Stimulated activated CD4-positive, alpha-beta T cell treated with anti-CD3 and anti-CD28 coated beads, Interleukin-1b, Interleukin-23, amount 100 ng/mL, for 24 hours (primary cell): ENCODE measurements around the gene NPIPB8.
"Not testable (repeated sequence)": the region's sequence is repeated elsewhere in the genome, so short reads cannot be mapped to it uniquely, and the experiment has no call there.

Experiments
- DNase-seq, 4 experiments: peaks; one replicate each; pipeline ENCODE4 v3.0.0-alpha.2; 2020; ENCODE audit warnings: low read depth in 4 of 4, low spot score in 1 of 4

NPIPB8 gene

DNA sequence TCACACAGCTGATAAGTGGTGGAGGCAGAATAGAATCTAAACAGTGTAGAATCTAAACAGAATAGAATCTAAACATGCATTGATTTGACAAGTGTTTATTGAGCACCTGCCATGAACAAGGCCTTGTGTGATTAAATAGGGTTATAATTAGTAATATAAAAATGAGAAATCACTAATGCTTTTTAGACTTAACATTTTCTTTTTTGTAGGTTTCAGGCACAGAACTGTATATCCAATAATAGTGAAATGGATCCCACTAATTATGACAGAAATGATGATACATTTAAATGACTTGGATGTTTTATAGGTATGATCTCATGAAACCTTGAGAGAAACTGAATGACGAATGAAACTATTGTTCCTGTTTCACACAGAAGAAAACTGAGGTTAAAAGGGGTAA is at the start of gene NPIPB8:
Gene NPIPB8 (plus strand): TSS at position 301 of the 400 bp plus-strand sequence. CDS start 296 bp downstream, outside the sequence.
- not testable (repeated sequence) for DNase-seq

DNA sequence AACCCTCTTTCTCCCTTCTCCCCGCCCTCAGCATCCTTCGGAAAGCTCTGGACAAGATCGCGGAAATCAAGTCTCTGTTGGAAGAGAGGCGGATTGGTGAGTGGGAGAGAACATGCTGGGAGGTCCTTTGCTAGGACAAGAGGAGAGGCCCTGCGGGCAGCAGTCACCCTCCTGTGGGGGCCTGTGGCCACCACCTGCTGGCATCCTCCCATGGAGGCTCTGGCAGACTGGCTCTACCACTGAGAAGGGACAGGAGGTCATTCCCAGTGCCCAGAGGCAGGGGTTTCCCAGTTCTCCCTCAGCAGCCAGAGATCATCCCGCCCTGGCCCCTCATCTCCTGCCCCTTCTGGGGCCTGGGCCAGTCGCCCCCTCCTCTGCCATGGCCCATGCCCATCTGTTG is 48.8 kb upstream of the NPIPB8 start:
- DNase-seq: no peak

DNA sequence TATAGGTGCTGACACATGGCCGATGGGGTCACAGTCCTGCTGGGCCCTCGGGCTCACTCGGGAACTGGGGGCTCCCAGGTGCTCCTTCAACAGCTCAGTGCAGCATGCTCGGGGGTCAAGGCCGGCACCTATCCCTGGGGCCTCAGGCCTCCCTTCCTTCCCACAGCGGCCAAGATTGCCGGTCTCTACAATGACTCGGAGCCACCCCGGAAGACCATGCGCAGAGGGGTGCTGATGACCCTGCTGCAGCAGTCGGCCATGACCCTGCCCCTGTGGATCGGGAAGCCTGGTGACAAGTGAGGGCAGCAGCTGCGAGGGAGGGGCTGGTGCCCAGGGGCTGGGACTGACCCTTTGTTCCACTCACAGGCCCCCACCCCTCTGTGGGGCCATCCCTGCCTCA is 47.9 kb upstream of the NPIPB8 start:
- DNase-seq: no peak

DNA sequence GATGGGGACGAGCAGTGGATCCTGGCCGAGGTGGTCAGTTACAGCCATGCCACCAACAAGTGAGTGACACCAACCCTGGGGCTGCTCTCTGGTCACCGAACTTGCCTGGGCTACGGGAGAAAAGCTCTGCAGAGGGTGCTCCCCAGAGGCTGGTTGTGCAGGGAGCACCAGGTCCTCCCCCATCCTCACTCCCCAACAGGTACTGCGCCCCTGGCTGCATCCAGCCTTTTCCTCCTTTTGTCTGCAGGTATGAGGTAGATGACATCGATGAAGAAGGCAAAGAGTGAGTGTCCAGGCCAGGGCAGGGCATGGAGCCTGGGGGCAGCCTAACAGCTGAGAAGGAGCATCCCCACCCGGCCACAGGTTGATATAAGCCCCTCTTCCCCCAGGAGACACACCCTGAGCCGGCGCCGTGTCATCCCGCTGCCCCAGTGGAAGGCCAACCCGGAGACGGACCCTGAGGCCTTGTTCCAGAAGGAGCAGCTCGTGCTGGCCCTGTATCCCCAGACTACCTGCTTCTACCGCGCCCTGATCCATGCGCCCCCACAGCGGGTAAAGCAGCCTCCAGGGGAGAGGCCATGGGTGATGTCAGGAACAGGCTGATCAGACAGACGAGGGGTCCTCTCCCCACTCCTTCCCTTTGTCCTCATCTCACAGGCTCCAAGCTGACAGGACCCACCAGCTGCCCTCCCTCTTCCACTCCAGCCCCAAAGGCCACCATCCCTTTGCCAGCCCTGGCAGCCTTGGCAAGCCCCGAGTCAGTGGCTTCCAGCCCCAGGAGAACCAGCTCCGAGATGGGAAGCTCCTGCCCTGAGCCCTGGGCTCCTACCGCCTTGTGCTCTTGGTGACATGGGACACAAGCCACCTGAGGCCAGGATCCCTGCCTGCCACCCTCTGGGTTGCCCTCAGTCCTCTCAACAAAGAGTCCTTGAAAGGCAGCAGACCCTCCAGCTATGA is 47.2 kb upstream of the NPIPB8 start:
- DNase-seq: no peak

DNA sequence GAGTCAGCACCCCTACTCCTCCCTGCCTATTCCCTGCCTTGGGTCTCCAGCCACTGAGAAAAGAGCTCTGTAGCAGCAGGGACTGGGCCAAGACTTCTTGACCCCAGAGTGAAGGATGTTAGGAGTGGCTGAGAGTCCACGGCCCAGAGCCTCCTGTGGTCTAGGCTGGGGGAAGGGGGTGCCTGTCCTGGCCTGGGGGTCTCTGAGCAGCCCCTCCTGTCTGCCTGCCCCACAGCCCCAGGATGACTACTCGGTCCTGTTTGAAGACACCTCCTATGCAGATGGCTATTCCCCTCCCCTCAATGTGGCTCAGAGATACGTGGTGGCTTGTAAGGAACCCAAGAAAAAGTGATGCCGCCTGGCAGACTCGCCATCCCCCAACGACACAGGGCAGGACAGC is 46.5 kb upstream of the NPIPB8 start:
- no peak for DNase-seq

DNA sequence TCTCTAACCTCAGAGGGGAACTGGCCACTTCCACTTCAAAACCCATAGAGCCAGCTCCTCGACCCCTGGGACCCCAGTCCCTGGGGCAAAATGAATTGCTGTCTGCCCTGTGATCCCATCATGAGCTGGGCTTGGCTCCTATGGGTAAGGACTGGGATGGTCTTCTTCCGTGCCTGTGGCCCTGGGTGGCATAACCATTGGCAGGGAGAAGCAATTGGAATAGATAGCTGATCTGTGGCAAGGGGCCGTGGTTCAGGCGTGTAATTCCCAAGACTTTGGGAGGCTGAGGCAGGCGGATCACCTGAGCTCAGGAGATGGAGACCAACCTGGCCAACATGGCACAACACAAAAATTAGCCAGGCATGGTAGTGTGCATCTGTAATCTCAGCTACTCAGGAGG is 45.4 kb upstream of the NPIPB8 start:
- DNase-seq: no peak

DNA sequence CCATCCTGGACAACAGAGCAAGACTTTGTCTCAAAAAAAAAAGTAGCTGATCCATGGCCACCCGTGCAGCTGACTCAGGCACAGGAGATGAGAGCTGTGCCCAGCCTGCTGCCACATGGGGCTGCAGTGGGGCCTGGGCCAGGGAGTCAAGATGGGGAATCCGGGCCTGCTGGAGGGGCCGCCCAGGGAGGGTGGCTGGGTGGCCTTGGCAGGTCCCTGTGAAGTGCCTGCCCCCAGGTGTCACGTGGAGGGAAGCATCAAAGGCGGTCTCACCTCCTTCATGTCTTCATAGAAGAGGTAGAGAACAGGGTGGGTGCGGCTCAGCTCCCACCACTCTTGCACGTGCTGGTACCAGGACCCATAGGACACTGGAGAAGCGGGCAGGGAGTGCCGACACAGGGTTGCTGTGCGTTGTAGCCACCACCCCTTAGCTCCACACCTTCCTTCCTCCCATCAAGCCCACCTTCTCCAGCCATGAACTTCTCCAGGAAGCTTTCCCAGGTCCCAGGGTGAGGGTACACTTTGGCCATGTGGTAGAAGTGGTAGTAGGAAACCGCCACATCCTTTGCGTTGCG is 44.8 kb upstream of the NPIPB8 start:
- no peak for DNase-seq

DNA sequence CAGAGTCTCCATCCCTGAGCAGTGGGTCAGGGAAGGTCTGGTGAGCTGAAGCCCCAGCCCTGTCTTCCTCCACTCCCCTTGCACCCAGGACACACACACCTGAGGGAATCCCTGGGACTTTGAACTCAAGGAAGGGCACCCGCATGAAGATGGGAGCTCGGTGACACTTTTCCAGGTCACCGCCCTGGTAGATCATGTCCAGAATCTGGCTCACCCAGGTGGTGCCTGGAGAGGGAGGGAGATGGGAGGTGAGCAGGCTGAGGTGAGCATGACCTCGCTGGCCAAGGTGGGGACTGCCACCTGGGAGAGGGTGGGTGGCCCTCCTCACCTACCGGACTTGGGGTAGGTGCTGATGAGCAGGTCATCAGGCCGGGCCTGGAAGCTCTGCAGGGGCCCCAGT is 42.4 kb upstream of the NPIPB8 start:
- DNase-seq: not testable (repeated sequence)

DNA sequence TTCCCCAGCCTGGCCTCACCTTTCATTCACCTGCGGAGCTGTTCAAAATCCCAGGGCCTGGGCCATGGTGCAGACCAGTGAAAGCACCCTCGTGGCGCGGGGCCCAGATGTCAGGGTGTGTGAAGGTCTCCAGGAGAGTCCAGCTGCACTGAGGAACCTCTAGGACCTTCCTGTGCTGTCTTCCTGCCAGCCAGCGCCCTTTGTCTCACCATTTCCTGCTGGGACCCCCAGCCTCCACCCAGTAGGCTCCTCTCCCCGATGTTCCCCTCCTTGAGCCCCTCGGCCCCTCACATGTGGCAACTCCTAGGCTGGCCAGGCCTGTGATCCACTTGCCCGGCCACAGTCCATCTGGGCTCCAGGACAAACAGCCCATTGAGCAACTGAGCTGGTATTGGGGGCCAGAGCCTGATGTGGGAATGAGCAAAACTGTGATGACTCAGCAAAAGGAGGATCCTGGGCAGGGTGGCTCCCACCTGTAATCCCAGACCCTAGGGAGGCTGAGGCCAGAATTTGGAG is 41.7 kb upstream of the NPIPB8 start:
- no peak for DNase-seq

DNA sequence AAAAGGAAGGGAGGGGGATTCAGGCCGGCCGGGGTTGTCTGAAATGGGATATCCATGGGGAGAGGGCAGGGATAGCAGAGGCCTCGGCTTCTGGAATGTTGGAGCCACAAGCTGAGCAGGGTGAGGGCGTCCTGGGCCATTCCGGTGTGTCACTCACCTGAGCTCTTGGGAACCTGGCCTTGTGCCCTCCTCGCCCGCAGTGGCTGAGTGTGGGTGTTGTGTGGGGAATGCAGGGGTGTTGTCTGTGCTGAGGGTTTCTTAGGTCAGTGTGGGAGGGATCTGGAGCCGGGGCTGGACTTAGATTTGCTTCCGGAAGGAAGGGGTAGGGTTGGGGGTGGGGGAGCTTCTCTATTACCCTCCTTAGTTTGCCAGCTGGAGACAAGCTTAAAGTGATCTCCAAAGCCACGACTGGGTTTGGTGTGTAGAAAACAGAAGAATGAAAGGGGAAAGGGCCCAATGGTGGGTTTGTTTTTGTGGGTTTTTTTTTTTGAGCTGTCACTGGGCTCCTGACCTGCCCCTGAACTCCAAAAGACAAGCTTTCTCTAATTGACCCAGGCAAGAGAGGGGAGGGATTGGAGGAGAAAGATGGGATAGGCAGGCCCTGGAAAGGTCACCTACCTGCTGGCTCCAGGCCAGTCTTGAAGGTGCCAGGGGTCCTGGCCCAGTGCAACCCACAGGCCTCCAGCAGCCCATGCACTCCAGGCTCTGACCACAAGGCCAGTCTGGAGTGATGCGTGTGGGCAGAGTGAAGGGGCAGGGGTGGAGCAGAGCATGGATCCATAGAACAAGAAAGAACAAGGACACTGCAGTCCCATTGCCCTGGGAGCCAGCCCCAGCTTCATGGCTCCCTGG is 40.8 kb upstream of the NPIPB8 start, which contains the start of gene SULT1A2:
Gene SULT1A2 (minus strand): TSS at position 211 of the 852 bp plus-strand sequence. CDS start 1,120 bp downstream, outside the sequence.
- DNase-seq: no peak

DNA sequence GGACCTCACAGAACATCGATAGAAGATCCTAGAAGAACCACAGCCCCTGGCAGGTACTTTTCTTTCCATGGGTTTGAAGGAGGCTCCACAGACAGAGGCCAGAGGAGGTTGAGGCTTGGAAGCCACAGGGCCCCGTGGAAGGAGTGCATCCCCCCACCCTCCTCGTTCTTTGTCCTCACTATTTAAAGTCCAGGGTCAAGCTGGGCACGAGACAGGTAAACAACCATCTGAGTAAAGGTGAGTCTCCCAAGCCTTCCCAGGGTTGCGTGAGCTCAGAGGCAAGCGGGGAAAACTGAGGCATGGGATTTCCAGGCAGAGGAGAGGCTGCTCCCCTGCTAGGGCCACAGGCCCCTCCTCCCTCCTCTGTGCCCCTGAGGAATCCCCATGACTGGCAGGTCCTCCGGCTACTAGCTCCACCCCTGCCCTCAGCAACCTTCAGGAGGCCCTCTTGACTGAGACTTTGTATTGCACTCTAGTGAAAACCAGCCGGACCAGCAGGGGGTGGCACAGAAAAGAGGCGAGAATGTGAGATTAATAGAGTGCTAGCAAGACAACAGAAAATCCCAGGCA is 40.1 kb upstream of the NPIPB8 start:
- DNase-seq: no peak

DNA sequence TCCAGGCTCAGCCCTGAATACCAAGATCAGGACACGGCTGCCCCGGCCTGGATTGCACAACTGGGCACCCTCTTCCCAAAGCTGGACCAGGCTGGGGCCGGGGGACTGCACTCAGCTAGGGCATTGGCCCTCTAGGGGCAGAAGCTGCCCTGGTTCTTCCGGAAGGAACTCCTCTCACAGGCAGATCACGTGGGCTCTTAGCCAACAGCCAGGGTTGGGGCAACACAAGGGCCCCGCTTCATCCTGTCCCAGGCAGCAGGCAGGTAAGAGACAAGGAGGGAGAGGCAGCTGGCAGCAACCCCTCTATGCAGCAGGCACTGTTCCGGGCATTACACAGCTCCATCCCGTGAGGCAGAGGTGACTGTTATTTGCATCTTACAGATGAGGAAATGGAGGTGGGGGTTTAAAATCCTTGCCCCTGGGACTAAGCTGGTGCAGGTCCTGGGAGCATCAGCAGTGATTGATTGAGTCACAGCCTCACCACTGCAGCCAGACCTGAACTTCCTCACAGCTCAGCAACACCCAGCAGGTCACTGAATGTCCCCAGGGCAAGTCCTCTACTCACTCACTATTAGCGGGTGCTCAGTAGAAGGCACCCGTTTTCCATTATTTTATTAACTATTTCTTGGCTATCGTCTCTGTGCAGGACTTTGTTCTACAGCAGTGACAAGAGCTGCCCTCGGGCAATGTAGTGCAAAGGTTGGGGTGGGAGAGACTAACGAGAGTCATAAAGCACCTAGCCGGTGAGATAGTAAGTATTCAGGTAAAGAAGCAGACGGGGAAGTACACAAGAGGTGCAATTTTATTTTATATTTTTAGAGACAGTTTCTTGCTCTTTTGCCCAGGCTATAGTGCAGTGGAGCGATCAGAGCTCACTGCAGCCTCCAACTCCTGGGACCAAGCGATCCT is 38.2 kb upstream of the NPIPB8 start:
- not testable (repeated sequence) for DNase-seq

DNA sequence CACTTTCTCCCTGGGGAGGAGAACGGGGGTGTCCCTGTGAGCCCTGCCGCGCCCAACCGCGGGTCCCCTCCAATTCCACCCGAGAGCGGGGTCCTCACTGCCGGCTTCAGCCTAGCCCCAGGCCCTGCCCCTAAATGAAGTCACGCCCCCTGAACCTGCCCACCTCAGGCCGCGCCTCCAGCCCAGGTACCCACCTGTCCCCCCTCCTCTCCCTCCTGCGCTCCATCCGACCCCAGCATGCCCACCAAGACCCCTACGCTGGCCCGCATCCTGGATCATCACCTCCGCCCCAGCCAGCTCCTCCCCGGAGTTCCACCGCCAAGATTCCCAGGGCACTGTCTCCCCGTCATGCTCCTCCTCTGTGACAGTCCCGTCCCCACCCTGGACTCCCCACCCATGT is 36.9 kb upstream of the NPIPB8 start:
- not testable (repeated sequence) for DNase-seq

DNA sequence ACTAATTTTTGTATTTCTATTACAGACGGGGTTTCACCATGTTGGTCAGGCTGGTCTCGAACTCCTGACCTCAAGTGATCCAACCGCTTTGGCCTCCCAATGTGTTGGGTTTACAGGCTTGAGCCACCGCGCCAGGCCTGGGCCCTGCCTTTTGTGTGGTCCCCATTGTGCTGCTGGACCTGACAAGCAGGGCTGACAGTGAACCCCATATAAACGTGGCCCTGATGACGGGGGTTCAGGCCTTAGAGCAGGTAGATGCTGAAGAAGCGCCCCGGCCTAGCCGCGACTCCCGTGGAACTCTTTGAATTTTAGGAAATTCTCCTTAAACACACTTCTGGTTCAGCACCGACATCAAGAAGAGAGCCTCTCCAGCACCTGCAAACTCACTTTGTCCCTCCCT is 36.3 kb upstream of the NPIPB8 start:
- DNase-seq: not testable (repeated sequence)

DNA sequence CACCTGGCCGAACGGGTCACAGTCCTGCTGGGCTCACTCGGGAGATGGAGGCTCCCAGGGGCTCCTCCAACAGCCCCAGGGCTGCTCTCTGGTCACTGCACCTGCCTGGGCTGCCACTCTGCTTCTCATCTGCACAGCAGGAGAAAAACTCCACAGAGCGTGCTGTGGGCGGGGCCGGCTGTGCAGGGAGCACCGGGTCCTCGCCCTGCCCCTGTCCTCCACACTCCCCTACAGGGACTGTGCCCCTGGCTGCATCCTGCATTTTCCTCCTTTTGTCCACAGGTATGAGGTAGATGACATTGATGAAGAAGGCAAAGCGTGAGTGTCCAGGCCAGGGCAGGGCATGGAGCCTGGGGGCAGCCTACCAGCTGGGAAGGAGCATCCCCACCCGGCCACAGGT is 35.8 kb upstream of the NPIPB8 start:
- not testable (repeated sequence) for DNase-seq

DNA sequence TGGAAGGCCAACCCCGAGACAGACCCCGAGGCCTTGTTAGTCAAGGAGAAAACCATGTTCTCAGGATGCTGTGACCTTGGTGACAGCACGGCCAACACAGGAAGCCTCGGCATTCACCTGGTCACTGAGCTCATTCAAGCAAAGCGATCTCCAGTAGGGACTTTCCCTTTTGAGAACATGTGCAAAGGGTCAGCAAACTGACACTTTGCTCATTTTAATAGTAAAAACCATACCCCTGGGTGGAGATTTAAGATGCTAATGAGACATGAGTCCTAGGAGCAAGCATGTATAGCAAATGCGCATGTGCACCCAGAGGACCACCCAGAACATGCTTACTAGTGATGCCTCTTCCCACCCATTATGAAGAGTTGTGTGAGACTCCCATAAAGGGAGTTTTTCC is 35.3 kb upstream of the NPIPB8 start:
- no peak for DNase-seq

DNA sequence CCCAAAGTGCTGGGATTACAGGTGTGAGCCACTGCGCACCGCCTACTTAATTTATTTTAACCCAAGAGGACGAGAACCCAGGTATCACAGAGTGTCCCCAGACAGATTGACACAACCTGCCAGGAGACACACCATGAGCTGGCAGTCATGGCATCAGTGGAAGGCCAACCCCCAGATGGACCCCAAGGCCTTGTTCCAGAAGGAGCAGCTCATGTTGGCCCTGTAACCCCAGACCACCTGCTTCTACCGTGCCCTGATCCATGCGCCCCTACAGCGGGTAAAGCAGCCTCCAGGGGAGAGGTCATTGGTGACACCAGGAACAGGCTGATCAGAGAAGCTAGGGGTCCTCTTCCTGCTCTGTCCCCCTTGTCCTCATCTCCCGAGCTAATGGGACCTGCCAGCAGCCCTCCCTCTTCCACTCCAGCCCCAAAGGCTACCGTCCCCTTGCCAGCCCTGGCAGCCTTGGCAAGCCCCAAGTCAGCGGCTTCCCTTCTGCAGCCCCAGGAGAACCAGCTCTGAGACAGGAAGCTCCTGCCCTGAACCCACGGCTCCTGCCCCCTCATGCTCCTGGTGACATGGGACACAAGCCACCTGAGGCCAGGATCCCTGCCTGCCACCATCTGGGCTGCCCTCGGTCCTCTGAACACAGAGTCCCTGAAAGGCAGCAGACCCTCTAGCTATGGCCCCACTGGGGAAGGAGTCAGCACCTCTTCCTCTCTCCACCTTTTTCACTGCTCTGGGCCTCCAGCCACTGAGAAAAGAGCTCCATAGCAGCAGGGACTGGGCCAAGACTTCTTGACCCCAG is 34.3 kb upstream of the NPIPB8 start:
- no peak for DNase-seq

DNA sequence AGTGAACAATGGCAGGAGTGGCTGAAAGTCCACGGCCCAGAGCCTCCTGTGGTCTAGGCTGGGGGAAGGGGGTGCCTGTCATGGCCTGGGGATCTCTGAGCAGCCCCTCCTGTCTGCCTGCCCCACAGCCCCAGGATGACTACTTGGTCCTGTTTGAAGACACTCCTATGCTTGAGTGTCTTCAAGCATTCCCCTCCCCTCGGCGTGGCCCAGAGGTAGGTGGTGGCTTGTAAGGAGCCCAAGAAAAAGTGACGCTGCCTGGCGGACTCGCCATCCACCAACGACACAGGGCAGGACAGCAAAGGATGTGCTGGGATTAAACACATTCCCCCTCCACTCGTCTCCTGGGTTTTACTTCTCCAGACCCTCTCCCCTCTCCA is 33.7 kb upstream of the NPIPB8 start:
- DNase-seq: no peak
